Upper lobe of left lung (tissue), 6 donors: Measurements from ENCODE around the gene DPH5. TPM values are rescaled to one million over a fixed set of nuclear protein-coding genes. Genes with fewer than 3 reads are reported as not detected.
"Not testable (repeated sequence)": the region's sequence is repeated elsewhere in the genome, so short reads cannot be mapped to it uniquely, and the experiment has no call there.

ENCODE experiments used
- ATAC-seq, 2 donors: fragments of 200-7000 bp; cut with Tn5 transposase; one replicate each; pipeline ENCODE4 v1.9.1; 2022; ENCODE audit warnings: mild to moderate bottlenecking in 2 of 2, moderate library complexity in 2 of 2; ENCODE audit not compliant: low FRiP score in 2 of 2
- DNase-seq, 2 donors: peaks; one replicate each; pipeline ENCODE4 v3.0.0-alpha.2; 2019 to 2020
- H3K27ac ChIP-seq, 4 donors: fragments of 200-600 bp; sonication (generic); one replicate each; pipeline ENCODE4 v1.5.1; 2016 to 2019
- H3K27me3 ChIP-seq, 4 donors: fragments of 200-600 bp; sonication (generic); one replicate each; pipeline ENCODE4 v1.5.1; 2017 to 2019
- H3K36me3 ChIP-seq, 4 donors: fragments of 200-600 bp; sonication (generic); one replicate each; pipeline ENCODE4 v1.5.1; 2016 to 2019
- H3K4me1 ChIP-seq, 4 donors: fragments of 200-600 bp; sonication (generic); one replicate each; pipeline ENCODE4 v1.5.1; 2018 to 2019
- H3K4me3 ChIP-seq, 4 donors: fragments of 200-600 bp; sonication (generic); one replicate each; pipeline ENCODE4 v1.5.1; 2017 to 2019; ENCODE audit warnings: mild to moderate bottlenecking in 2 of 4, moderate library complexity in 1 of 4
- H3K9me3 ChIP-seq, 4 donors: fragments of 200-600 bp; sonication (generic); one replicate each; pipeline ENCODE4 v1.5.1; 2018 to 2019
- CTCF ChIP-seq, 6 experiments: fragments of 450-650 bp in 4 of 6; fragments of 200-600 bp in 2 of 6; sonication (generic) in 2 of 6; IDR thresholded peaks; one replicate each; pipeline ENCODE4 v1.5.1; 2016 to 2019; ENCODE audit warnings: antibody characterized with exemption in 6 of 6
- EP300 ChIP-seq, 4 donors: sonication (generic); formaldehyde crosslinking; IDR thresholded peaks; one replicate each; pipeline ENCODE4 v1.5.1; 2017; ENCODE audit warnings: antibody characterized with exemption in 4 of 4, control low read depth in 2 of 4
- POLR2A ChIP-seq, 4 donors: fragments of 450-650 bp; IDR thresholded peaks; one replicate each; pipeline ENCODE4 v1.5.1; 2016 to 2017; ENCODE audit warnings: antibody characterized with exemption in 4 of 4, mild to moderate bottlenecking in 2 of 4
- POLR2AphosphoS5 ChIP-seq, 2 donors: sonication (generic); formaldehyde crosslinking; IDR thresholded peaks; one replicate each; pipeline ENCODE4 v1.5.1; 2017; ENCODE audit warnings: antibody characterized with exemption in 2 of 2
- WGBS, 2 donors: methylation state at CpG; one replicate each; pipeline ENCODE4 v1.1.5; 2017 to 2018; 5-methylcytosine and 5-hydroxymethylcytosine counted together
- total RNA-seq, 6 donors: library from RNA; depleted of rRNA in 4 of 6; stranded (reverse); fragments of >200 nt in 4 of 6; gene quantifications; one replicate each; pipeline versions ENCODE4 v1.1.0 to v1.2.1, GENCODE V29; 2016 to 2021
- donor health status: DM: no; HTN: no; CAD: no; lungs with moderate emphysema.
- donor health status: DM: no; HTN: yes; CAD: no; lungs with severe emphysema.

DPH5 gene
- total RNA-seq, 6 donors from 2014 or later: 14.8 to 25.2 (median 21.5) TPM

GRCh38 chr1:101033017-101033416 lies 7.4 kb upstream of the DPH5 start:
- no peaks in the 10 kb centered on the region for H3K9me3 ChIP-seq
- no peaks in the 10 kb centered on the region for H3K27me3 ChIP-seq
- H3K4me3 ChIP-seq: no peak overlapping the region
- WGBS, 2 donors: 97% methylated on average over 2 of the region's 2 CpGs
- ATAC-seq: no peak
- H3K27ac ChIP-seq: no peak overlapping the region
- peaks cover 0 to 5% (median 1%) of the 10 kb centered on the region in 4 donors for H3K4me1 ChIP-seq
- DNase-seq: no peak
- no peaks in the 10 kb centered on the region for H3K36me3 ChIP-seq
- no peak for TF ChIP-seq POLR2AphosphoS5 (IDR thresholded peaks at IDR 0.05)
- no peak for TF ChIP-seq EP300 (IDR thresholded peaks at IDR 0.05)
- no peak for TF ChIP-seq POLR2A (IDR thresholded peaks at IDR 0.05)
- no peak for TF ChIP-seq CTCF (IDR thresholded peaks at IDR 0.05)

- 97 to 100% methylated on average over 2 of the region's 2 CpGs for WGBS, 2 donors
- H3K4me3 ChIP-seq, H3K36me3 ChIP-seq, H3K27ac ChIP-seq, H3K27me3 ChIP-seq, H3K9me3 ChIP-seq, H3K4me1 ChIP-seq, DNase-seq, ATAC-seq: not testable (repeated sequence)
These were observed 6.5 kb upstream of the DPH5 start for GRCh38 chr1:101032129-101032528.

- Histone ChIP-seq H3K27ac (no peak overlapping the region), H3K4me1 (peaks cover 6 to 16% (median 11%) of the 10 kb centered on the region in 4 donors), H3K27me3 (no peaks in the 10 kb centered on the region), H3K9me3 (no peaks in the 10 kb centered on the region), H3K36me3 (no peaks in the 10 kb centered on the region), H3K4me3 (no peak overlapping the region)
- 69 to 86% methylated on average over 4 of the region's 4 CpGs for WGBS, 2 donors
- ATAC-seq (no peak), DNase-seq (no peak)
- no peak for TF ChIP-seq EP300 (IDR thresholded peaks at IDR 0.05)
- no peak for TF ChIP-seq POLR2A (IDR thresholded peaks at IDR 0.05)
- TF ChIP-seq POLR2AphosphoS5 (IDR thresholded peaks at IDR 0.05): no peak
- no peak for TF ChIP-seq CTCF (IDR thresholded peaks at IDR 0.05)
These were observed 5.3 kb upstream of the DPH5 start for GRCh38 chr1:101030881-101031280.

- H3K4me3 ChIP-seq: no peak overlapping the region
- DNase-seq (no peak), ATAC-seq (no peak)
- H3K9me3 ChIP-seq: no peaks in the 10 kb centered on the region
- H3K36me3 ChIP-seq: no peaks in the 10 kb centered on the region
- TF ChIP-seq EP300 (IDR thresholded peaks at IDR 0.05): no peak
- no peak for TF ChIP-seq POLR2AphosphoS5 (IDR thresholded peaks at IDR 0.05)
- no peak for TF ChIP-seq CTCF (IDR thresholded peaks at IDR 0.05)
- no peak for TF ChIP-seq POLR2A (IDR thresholded peaks at IDR 0.05)
- no peaks in the 10 kb centered on the region for H3K27me3 ChIP-seq
- WGBS, 2 donors: 88 to 92% methylated on average over 1 of the region's 1 CpG
- H3K4me1 ChIP-seq: peaks cover 14 to 25% (median 18%) of the 10 kb centered on the region in 4 donors
- H3K27ac ChIP-seq: no peak overlapping the region
These were observed 3.6 kb upstream of the DPH5 start for GRCh38 chr1:101029184-101029583.

GRCh38 chr1:101028466-101028865 lies 2.9 kb upstream of the DPH5 start:
- DNase-seq (no peak), ATAC-seq (no peak)
- Histone ChIP-seq H3K4me1 (peaks cover 14 to 25% (median 18%) of the 10 kb centered on the region in 4 donors), H3K36me3 (no peaks in the 10 kb centered on the region), H3K27ac (no peak overlapping the region), H3K4me3 (no peak overlapping the region), H3K27me3 (no peaks in the 10 kb centered on the region), H3K9me3 (no peaks in the 10 kb centered on the region)
- TF ChIP-seq POLR2A (IDR thresholded peaks at IDR 0.05): no peak
- TF ChIP-seq CTCF (IDR thresholded peaks at IDR 0.05): no peak
- TF ChIP-seq POLR2AphosphoS5 (IDR thresholded peaks at IDR 0.05): no peak
- TF ChIP-seq EP300 (IDR thresholded peaks at IDR 0.05): no peak
- 69 to 75% methylated on average over 2 of the region's 2 CpGs for WGBS, 2 donors
